SJCRH30 (cell line): ENCODE data around the gene RAG1. TPM values are rescaled to one million over a fixed set of nuclear protein-coding genes. Genes with fewer than 3 reads are reported as not detected.

Source experiments
- DNase-seq, 2 experiments: peaks; one replicate each; pipeline ENCODE4 v3.0.0-alpha.2; 2015 to 2020
- H3K27ac ChIP-seq: fragments of 250-450 bp; sonication (Bioruptor Pico); 2 replicates; pipeline ENCODE4 v1.5.1; 2020; ENCODE audit warnings: mild to moderate bottlenecking, moderate library complexity
- H3K27me3 ChIP-seq: fragments of 250-450 bp; sonication (Bioruptor Pico); 2 replicates; pipeline ENCODE4 v1.5.1; 2020; ENCODE audit warnings: mild to moderate bottlenecking, moderate library complexity
- H3K36me3 ChIP-seq: fragments of 250-450 bp; sonication (Bioruptor Pico); 2 replicates; pipeline ENCODE4 v1.5.1; 2020; ENCODE audit warnings: mild to moderate bottlenecking, moderate library complexity
- H3K4me1 ChIP-seq: fragments of 250-450 bp; sonication (Bioruptor Pico); 2 replicates; pipeline ENCODE4 v1.5.1; 2020; ENCODE audit warnings: mild to moderate bottlenecking, moderate library complexity
- H3K4me3 ChIP-seq: fragments of 250-450 bp; sonication (Bioruptor Pico); 2 replicates; pipeline ENCODE4 v1.5.1; 2020; ENCODE audit warnings: mild to moderate bottlenecking, moderate library complexity
- H3K9me3 ChIP-seq: fragments of 250-450 bp; sonication (Bioruptor Pico); replicated peaks from 2 replicates; pipeline ENCODE4 v1.5.1; 2020; ENCODE audit warnings: mild to moderate bottlenecking, moderate library complexity
- total RNA-seq: library from RNA; depleted of rRNA; stranded (reverse); fragments of >200 nt; shearing (Covaris generic); gene quantifications from 2 replicates; pipeline ENCODE4 v1.2.3, GENCODE V29; 2014

RAG1 gene
- total RNA-seq, 1 experiment from 2014 or later: 0.18 TPM

- H3K27me3 ChIP-seq: 0 out of 2 replicates have a peak, but pooled peaks cover 3% of the 10 kb centered on the region
- H3K4me3 ChIP-seq: no peak overlapping the region
- H3K36me3 ChIP-seq: no peaks in the 10 kb centered on the region
- H3K27ac ChIP-seq: no peak overlapping the region
- no peaks in the 10 kb centered on the region for H3K9me3 ChIP-seq
- peaks cover 27% of the 10 kb centered on the region for H3K4me1 ChIP-seq
- DNase-seq: no peak
These were observed 6.7 kb downstream of the RAG1 start for GRCh38 chr11:36574486-36574885.

GRCh38 chr11:36577373-36577772 is 9.6 kb downstream of the RAG1 start:
- Histone ChIP-seq H3K36me3 (no peaks in the 10 kb centered on the region), H3K9me3 (no peaks in the 10 kb centered on the region), H3K27ac (peak overlapping the region; percentile 57), H3K27me3 (no peaks in the 10 kb centered on the region), H3K4me3 (no peak overlapping the region), H3K4me1 (peaks cover 23% of the 10 kb centered on the region)
- no peak for DNase-seq

GRCh38 chr11:36577859-36578258 is 10.1 kb downstream of the RAG1 start:
- Histone ChIP-seq H3K4me1 (peaks cover 23% of the 10 kb centered on the region), H3K27me3 (no peaks in the 10 kb centered on the region), H3K9me3 (no peaks in the 10 kb centered on the region), H3K36me3 (no peaks in the 10 kb centered on the region), H3K27ac (peak overlapping the region; percentile 57), H3K4me3 (no peak overlapping the region)
- DNase-seq: peak; percentile 39 to 51

GRCh38 chr11:36578458-36578857 is 10.7 kb downstream of the RAG1 start:
- Histone ChIP-seq H3K27ac (peak overlapping the region; percentile 57; the same call in 1 of the 2 replicates), H3K36me3 (no peaks in the 10 kb centered on the region), H3K9me3 (no peaks in the 10 kb centered on the region), H3K4me3 (no peak overlapping the region), H3K27me3 (no peaks in the 10 kb centered on the region), H3K4me1 (peaks cover 23% of the 10 kb centered on the region)
- DNase-seq: no peak

- Histone ChIP-seq H3K27me3 (no peaks in the 10 kb centered on the region; the same call in 1 of the 2 replicates), H3K27ac (no peak overlapping the region), H3K4me3 (no peak overlapping the region), H3K36me3 (no peaks in the 10 kb centered on the region), H3K9me3 (no peaks in the 10 kb centered on the region), H3K4me1 (peaks cover 23% of the 10 kb centered on the region)
- DNase-seq: no peak
These were observed 13.7 kb downstream of the RAG1 start for GRCh38 chr11:36581536-36581935.

- Histone ChIP-seq H3K27ac (no peak overlapping the region), H3K27me3 (no peaks in the 10 kb centered on the region; the same call in 1 of the 2 replicates), H3K4me1 (peaks cover 4% of the 10 kb centered on the region), H3K9me3 (no peaks in the 10 kb centered on the region), H3K36me3 (no peaks in the 10 kb centered on the region), H3K4me3 (no peak overlapping the region)
- no peak for DNase-seq
These were observed 15.9 kb downstream of the RAG1 start for GRCh38 chr11:36583667-36584066.

- no peak overlapping the region for H3K4me3 ChIP-seq
- no peak for DNase-seq
These were observed 18.7 kb downstream of the RAG1 start for GRCh38 chr11:36586543-36586942.

GRCh38 chr11:36588099-36588498 is 20.3 kb downstream of the RAG1 start:
- no peak overlapping the region for H3K27ac ChIP-seq
- H3K9me3 ChIP-seq: no peaks in the 10 kb centered on the region
- H3K4me3 ChIP-seq: no peak overlapping the region
- H3K27me3 ChIP-seq: peaks cover 6% of the 10 kb centered on the region; the same call in 1 of the 2 replicates
- H3K36me3 ChIP-seq: no peaks in the 10 kb centered on the region
- no peak for DNase-seq
- H3K4me1 ChIP-seq: no peaks in the 10 kb centered on the region

More at GRCh38 chr11:36586543-36586942, 18.7 kb downstream of the RAG1 start:
- H3K27me3 ChIP-seq: peaks cover 6% of the 10 kb centered on the region; the same call in 1 of the 2 replicates
- no peak overlapping the region for H3K27ac ChIP-seq
- no peaks in the 10 kb centered on the region for H3K36me3 ChIP-seq
- no peaks in the 10 kb centered on the region for H3K4me1 ChIP-seq
- H3K9me3 ChIP-seq: no peaks in the 10 kb centered on the region

GRCh38 chr11:36590513-36590912 is 22.7 kb downstream of the RAG1 start:
- Histone ChIP-seq H3K4me1 (no peaks in the 10 kb centered on the region; the same call in 1 of the 2 replicates), H3K27ac (no peak overlapping the region), H3K27me3 (0 out of 2 replicates have a peak, but pooled peaks cover 6% of the 10 kb centered on the region)

GRCh38 chr11:36591433-36591832 is 23.6 kb downstream of the RAG1 start:
- H3K4me1 ChIP-seq: no peaks in the 10 kb centered on the region; the same call in 1 of the 2 replicates
- no peaks in the 10 kb centered on the region for H3K9me3 ChIP-seq
- no peak overlapping the region for H3K4me3 ChIP-seq
- no peak for DNase-seq
- no peaks in the 10 kb centered on the region for H3K36me3 ChIP-seq
- no peak overlapping the region for H3K27ac ChIP-seq
- 0 out of 2 replicates have a peak, but pooled peaks cover 6% of the 10 kb centered on the region for H3K27me3 ChIP-seq

More at GRCh38 chr11:36590513-36590912, 22.7 kb downstream of the RAG1 start:
- no peak overlapping the region for H3K4me3 ChIP-seq
- H3K9me3 ChIP-seq: no peaks in the 10 kb centered on the region
- no peaks in the 10 kb centered on the region for H3K36me3 ChIP-seq
- DNase-seq: no peak

- no peaks in the 10 kb centered on the region for H3K36me3 ChIP-seq
- no peaks in the 10 kb centered on the region; the same call in 1 of the 2 replicates for H3K4me1 ChIP-seq
- H3K9me3 ChIP-seq: no peaks in the 10 kb centered on the region
- peak within 1 kb of the TSS; percentile 71 for H3K4me3 ChIP-seq
- 0 out of 2 replicates have a peak, but pooled peaks cover 6% of the 10 kb centered on the region for H3K27me3 ChIP-seq
- DNase-seq: peak; percentile 70 to 93
- no peak within 1 kb of the TSS for H3K27ac ChIP-seq
These were observed 26.6 kb downstream of the RAG1 start, which contains the start of gene IFTAP for GRCh38 chr11:36594316-36594989. IFTAP (plus strand) TSS chr11:36594502; CDS start chr11:36610104, 15,602 bp downstream.

GRCh38 chr11:36596880-36597279 is 29.1 kb downstream of the RAG1 start:
- no peak for DNase-seq
- Histone ChIP-seq H3K27ac (no peak overlapping the region), H3K4me3 (no peak overlapping the region), H3K36me3 (no peaks in the 10 kb centered on the region), H3K4me1 (no peaks in the 10 kb centered on the region; the same call in 1 of the 2 replicates), H3K27me3 (no peaks in the 10 kb centered on the region), H3K9me3 (no peaks in the 10 kb centered on the region)

- no peak within 1 kb of the TSS for H3K4me3 ChIP-seq
- no peak for DNase-seq
- no peaks in the 10 kb centered on the region for H3K27me3 ChIP-seq
- no peaks in the 10 kb centered on the region for H3K36me3 ChIP-seq
- H3K4me1 ChIP-seq: no peaks in the 10 kb centered on the region; the same call in 1 of the 2 replicates
- H3K9me3 ChIP-seq: no peaks in the 10 kb centered on the region
- H3K27ac ChIP-seq: no peak within 1 kb of the TSS
These were observed 30.2 kb downstream of the RAG1 start, which contains the start of gene RAG2 for GRCh38 chr11:36598051-36598450. RAG2 (minus strand) TSS chr11:36598236; CDS start chr11:36594168, 4,068 bp downstream.

GRCh38 chr11:36600180-36600579 is 32.4 kb downstream of the RAG1 start:
- H3K27me3 ChIP-seq: no peaks in the 10 kb centered on the region
- H3K9me3 ChIP-seq: no peaks in the 10 kb centered on the region
- no peaks in the 10 kb centered on the region; the same call in 1 of the 2 replicates for H3K4me1 ChIP-seq
- H3K27ac ChIP-seq: no peak overlapping the region
- DNase-seq: no peak
- H3K4me3 ChIP-seq: no peak overlapping the region
- H3K36me3 ChIP-seq: no peaks in the 10 kb centered on the region

- Histone ChIP-seq H3K27me3 (no peaks in the 10 kb centered on the region), H3K4me1 (no peaks in the 10 kb centered on the region), H3K27ac (no peak overlapping the region), H3K36me3 (no peaks in the 10 kb centered on the region), H3K4me3 (no peak overlapping the region), H3K9me3 (no peaks in the 10 kb centered on the region)
- DNase-seq: no peak
These were observed 33.3 kb downstream of the RAG1 start for GRCh38 chr11:36601155-36601554.
